Osteoblast (primary cell): ENCODE measurements around the gene WDR83. TPM values are rescaled to one million over a fixed set of nuclear protein-coding genes. Genes with fewer than 3 reads are reported as not detected.
A peak's percentile ranks its signal among the peaks of the same experiment; 100 is the strongest.

Source experiments
- DNase-seq: peaks from one replicate; pipeline ENCODE4 v3.0.0; 2011; ENCODE audit warnings: low spot score, mixed read lengths; ENCODE audit not compliant: insufficient read length; ENCODE audit errors: missing footprints
- H2AFZ ChIP-seq: 2 replicates; pipeline ENCODE4 v1.6.0; 2011; ENCODE audit warnings: mild to moderate bottlenecking, low read length
- H3K27ac ChIP-seq: 2 replicates; pipeline ENCODE4 v1.5.1; 2011; ENCODE audit warnings: mild to moderate bottlenecking, low read depth, low read length, moderate library complexity
- H3K27me3 ChIP-seq: 2 replicates; pipeline ENCODE4 v1.6.0; 2012; ENCODE audit warnings: mild to moderate bottlenecking, control low read depth, inconsistent platforms, low read length, moderate library complexity; ENCODE audit not compliant: insufficient read depth
- H3K36me3 ChIP-seq: 2 replicates; pipeline ENCODE4 v1.5.1; 2011; ENCODE audit warnings: mild to moderate bottlenecking, low read length, control low read depth, moderate library complexity; ENCODE audit not compliant: insufficient read depth
- H3K4me1 ChIP-seq: 2 replicates; pipeline ENCODE4 v1.5.1; 2011; ENCODE audit warnings: mild to moderate bottlenecking, low read length, control low read depth, moderate library complexity; ENCODE audit not compliant: insufficient read depth
- H3K4me2 ChIP-seq: 2 replicates; pipeline ENCODE4 v1.6.0; 2011; ENCODE audit warnings: mild to moderate bottlenecking, low read length; ENCODE audit not compliant: insufficient read depth
- H3K4me3 ChIP-seq: fragments of 200-600 bp; sonication (generic); 3 replicates; pipeline ENCODE4 v1.5.1; 2012; ENCODE audit warnings: mild to moderate bottlenecking, low read length, inconsistent platforms; ENCODE audit not compliant: insufficient read depth
- H3K79me2 ChIP-seq: 2 replicates; pipeline ENCODE4 v1.6.0; 2012; ENCODE audit warnings: mild to moderate bottlenecking, low read length, control low read depth, inconsistent platforms; ENCODE audit not compliant: insufficient read depth
- H3K9me3 ChIP-seq: 2 replicates; pipeline ENCODE4 v1.5.1; 2011; ENCODE audit warnings: low read depth, low read length, control low read depth
- H4K20me1 ChIP-seq: 2 replicates; pipeline ENCODE4 v1.6.0; 2012; ENCODE audit warnings: mild to moderate bottlenecking, low read length, control low read depth; ENCODE audit not compliant: insufficient read depth
- CTCF ChIP-seq: IDR thresholded peaks from 2 replicates; pipeline ENCODE4 v1.5.1; 2011; ENCODE audit warnings: mild to moderate bottlenecking, low read depth, low read length, moderate library complexity; ENCODE audit errors: extremely low read depth
- total RNA-seq: library from RNA; depleted of rRNA; stranded (reverse); fragments of >200 nt; gene quantifications from 2 replicates; pipeline ENCODE4 v1.2.3, GENCODE V29; 2012

WDR83 gene
- total RNA-seq, 1 donor, result 8.0 TPM

- Histone ChIP-seq H3K36me3 (peaks cover 44% of the 10 kb centered on the region), H4K20me1 (no peaks in the 10 kb centered on the region), H3K4me1 (peaks cover 9% of the 10 kb centered on the region), H3K79me2 (peaks cover 16% of the 10 kb centered on the region), H3K27ac (no peak overlapping the region), H3K9me3 (no peaks in the 10 kb centered on the region), H3K4me2 (no peak overlapping the region), H3K27me3 (no peaks in the 10 kb centered on the region), H3K4me3 (no peak overlapping the region), H2AFZ (no peak overlapping the region)
- DNase-seq, result peak; percentile 64
- TF ChIP-seq CTCF, result no peak
Measured at GRCh38 chr19:12698138-12698537, 31.5 kb downstream of the WDR83 start.

GRCh38 chr19:12701596-12702282, 35.1 kb downstream of the WDR83 start:
- no peaks in the 10 kb centered on the region for H3K9me3 ChIP-seq
- H3K79me2 ChIP-seq, result peaks cover 2% of the 10 kb centered on the region
- H3K4me3 ChIP-seq, result no peak overlapping the region
- TF ChIP-seq CTCF, result no peak
- no peak overlapping the region for H3K4me2 ChIP-seq
- H3K27me3 ChIP-seq, result no peaks in the 10 kb centered on the region
- no peak overlapping the region for H3K27ac ChIP-seq
- H3K4me1 ChIP-seq, result no peaks in the 10 kb centered on the region
- H2AFZ ChIP-seq, result no peak overlapping the region
- H3K36me3 ChIP-seq, result peaks cover 79% of the 10 kb centered on the region
- H4K20me1 ChIP-seq, result peaks cover 5% of the 10 kb centered on the region
- peak; percentile 39 for DNase-seq

- peak; percentile 95 for DNase-seq
- peaks cover 2% of the 10 kb centered on the region for H3K79me2 ChIP-seq
Measured at GRCh38 chr19:12703046-12703445, 36.4 kb downstream of the WDR83 start.

More at GRCh38 chr19:12703046-12703445, 36.4 kb downstream of the WDR83 start:
- H4K20me1 ChIP-seq, result peaks cover 5% of the 10 kb centered on the region
- TF ChIP-seq CTCF, result no peak
- H3K27ac ChIP-seq, result no peak overlapping the region
- no peak overlapping the region for H3K4me2 ChIP-seq
- no peaks in the 10 kb centered on the region for H3K27me3 ChIP-seq
- H3K4me3 ChIP-seq, result no peak overlapping the region
- peaks cover 86% of the 10 kb centered on the region for H3K36me3 ChIP-seq
- H3K9me3 ChIP-seq, result no peaks in the 10 kb centered on the region
- H2AFZ ChIP-seq, result no peak overlapping the region
- no peaks in the 10 kb centered on the region for H3K4me1 ChIP-seq
